ENCODE measurements around the gene RWDD2A.
A peak's percentile ranks its signal among the peaks of the same experiment; 100 is the strongest.

Gene RWDD2A

DNA sequence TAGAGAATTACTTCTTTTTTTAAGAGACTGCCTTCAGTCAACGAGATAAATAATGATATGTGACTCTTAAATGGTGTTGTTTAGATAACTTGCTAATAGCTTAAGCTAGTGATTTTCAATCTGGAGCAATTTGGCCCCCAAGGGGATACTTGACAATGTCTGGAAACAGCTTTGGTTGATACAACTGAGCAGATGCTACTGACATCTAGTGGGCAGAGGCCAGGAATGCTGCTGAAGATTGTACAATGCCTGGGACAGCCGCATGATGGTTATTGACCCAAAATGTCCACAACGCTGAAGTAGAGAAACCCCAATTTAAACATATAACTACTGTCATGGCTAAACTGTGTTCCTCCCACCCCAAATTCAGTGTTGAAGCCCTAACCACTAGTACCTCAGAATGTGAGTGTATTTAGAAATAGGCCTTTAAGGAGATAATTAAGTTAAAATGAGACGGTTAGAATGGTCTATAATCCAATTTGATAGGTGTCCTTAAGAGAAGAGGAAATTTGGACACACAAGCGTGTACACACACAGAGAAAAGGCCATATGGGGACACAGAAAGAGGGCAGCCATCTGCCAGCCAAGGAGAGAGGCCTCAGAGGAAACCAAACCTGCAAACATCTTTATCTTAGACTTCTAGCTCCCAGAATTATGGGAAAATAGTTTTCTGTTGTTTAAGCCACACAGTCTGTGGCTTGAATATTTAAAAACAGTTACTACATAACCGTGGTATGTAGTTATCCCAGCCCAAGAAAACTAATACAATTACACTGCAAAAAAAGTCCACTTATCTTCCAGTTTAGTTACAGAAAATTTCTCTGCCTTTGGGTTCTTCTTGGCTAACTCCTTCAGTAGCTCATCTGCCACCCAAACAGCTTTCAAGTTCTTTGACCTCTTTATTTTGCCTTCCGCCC is 22.2 kb downstream of the RWDD2A start:
- H3K4me2 ChIP-seq (ENCODE audit: low read length) = peak overlapping the region; percentile 39
- H2AFZ ChIP-seq (ENCODE audit: low read depth, low read length) = peak overlapping the region; percentile 86
- TF ChIP-seq CTCF (IDR thresholded peaks at IDR 0.05; ENCODE audit: low read depth, low read length) (peak; percentile 97), EZH2phosphoT487 (IDR thresholded peaks at IDR 0.05; ENCODE audit: low read depth) (no peak)
- peak overlapping the region; percentile 16; the same call in 1 of the 2 replicates for H3K9ac ChIP-seq (ENCODE audit: low read length)
- H3K27me3 ChIP-seq (ENCODE audit: low read depth, low read length) = no peaks in the 10 kb centered on the region
- no peaks in the 10 kb centered on the region for H3K36me3 ChIP-seq (replicated peaks; ENCODE audit: low read depth, low read length)
- H3K9me3 ChIP-seq (ENCODE audit: insufficient read depth, low read length) = no peaks in the 10 kb centered on the region
- no peaks in the 10 kb centered on the region for H3K79me2 ChIP-seq (ENCODE audit: low read length)
- no peak overlapping the region for H3K27ac ChIP-seq (ENCODE audit: low read length)
- peaks cover 4% of the 10 kb centered on the region; the same call in 1 of the 2 replicates for H3K4me1 ChIP-seq (ENCODE audit: low read length)
- no peaks in the 10 kb centered on the region for H4K20me1 ChIP-seq (ENCODE audit: insufficient read depth, low read length)
- H3K4me3 ChIP-seq (ENCODE audit: low read length) = no peak overlapping the region

DNA sequence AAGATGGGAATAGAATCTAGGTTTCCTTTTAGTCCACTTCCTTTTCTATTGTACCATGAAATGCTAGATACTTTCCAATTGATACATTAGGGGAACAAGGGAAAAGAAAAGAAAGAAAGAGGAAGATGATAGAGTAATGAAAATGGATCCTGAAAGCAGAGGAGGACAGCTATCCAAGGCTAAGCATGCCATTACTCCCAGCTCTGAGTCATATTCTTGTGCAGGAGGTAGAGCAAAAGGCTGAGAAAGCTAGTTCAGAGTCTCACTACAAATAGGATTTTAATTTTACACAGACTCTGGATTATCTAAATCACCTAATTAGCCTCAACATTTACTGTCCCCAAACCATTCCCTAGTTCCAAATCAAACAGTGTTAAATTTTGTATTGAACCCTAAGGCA is 23.6 kb downstream of the RWDD2A start:
- Histone ChIP-seq H2AFZ (ENCODE audit: low read depth, low read length) (no peak overlapping the region), H3K4me1 (ENCODE audit: low read length) (peaks cover 4% of the 10 kb centered on the region; the same call in 1 of the 2 replicates), H3K9ac (ENCODE audit: low read length) (no peak overlapping the region), H4K20me1 (ENCODE audit: insufficient read depth, low read length) (no peaks in the 10 kb centered on the region), H3K27ac (ENCODE audit: low read length) (no peak overlapping the region), H3K4me3 (ENCODE audit: low read length) (no peak overlapping the region), H3K36me3 (replicated peaks; ENCODE audit: low read depth, low read length) (no peaks in the 10 kb centered on the region), H3K27me3 (ENCODE audit: low read depth, low read length) (no peaks in the 10 kb centered on the region), H3K79me2 (ENCODE audit: low read length) (no peaks in the 10 kb centered on the region), H3K4me2 (ENCODE audit: low read length) (no peak overlapping the region), H3K9me3 (ENCODE audit: insufficient read depth, low read length) (no peaks in the 10 kb centered on the region)
- TF ChIP-seq EZH2phosphoT487 (IDR thresholded peaks at IDR 0.05; ENCODE audit: low read depth) = no peak
- TF ChIP-seq CTCF (IDR thresholded peaks at IDR 0.05; ENCODE audit: low read depth, low read length) = no peak

DNA sequence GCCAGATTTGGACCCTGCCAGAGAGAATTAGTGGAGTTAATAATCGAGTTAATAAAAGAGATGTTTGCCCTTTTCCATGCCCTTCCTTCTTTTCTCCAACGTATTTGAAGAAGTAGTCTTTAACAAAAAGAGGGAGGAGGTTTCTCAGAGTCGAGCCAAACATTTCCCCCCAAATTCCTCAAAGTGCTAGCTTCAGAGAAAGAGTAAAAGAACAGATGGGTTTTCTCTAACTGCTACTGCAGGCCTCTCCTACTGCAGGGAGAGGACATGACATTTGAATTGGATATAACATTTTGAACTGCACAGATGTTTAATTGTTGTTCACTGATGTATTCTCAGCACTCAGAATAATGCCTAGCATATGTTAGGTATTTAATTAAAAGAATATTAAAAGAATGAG is 25.5 kb downstream of the RWDD2A start:
- Histone ChIP-seq H3K4me3 (ENCODE audit: low read length) (no peak overlapping the region), H4K20me1 (ENCODE audit: insufficient read depth, low read length) (no peaks in the 10 kb centered on the region), H3K79me2 (ENCODE audit: low read length) (no peaks in the 10 kb centered on the region), H2AFZ (ENCODE audit: low read depth, low read length) (peak overlapping the region; percentile 60; the same call in 1 of the 2 replicates), H3K4me2 (ENCODE audit: low read length) (no peak overlapping the region), H3K9ac (ENCODE audit: low read length) (no peak overlapping the region), H3K9me3 (ENCODE audit: insufficient read depth, low read length) (no peaks in the 10 kb centered on the region), H3K36me3 (replicated peaks; ENCODE audit: low read depth, low read length) (no peaks in the 10 kb centered on the region), H3K27me3 (ENCODE audit: low read depth, low read length) (no peaks in the 10 kb centered on the region), H3K4me1 (ENCODE audit: low read length) (peaks cover 4% of the 10 kb centered on the region; the same call in 1 of the 2 replicates), H3K27ac (ENCODE audit: low read length) (no peak overlapping the region)
- TF ChIP-seq CTCF (IDR thresholded peaks at IDR 0.05; ENCODE audit: low read depth, low read length) (no peak), EZH2phosphoT487 (IDR thresholded peaks at IDR 0.05; ENCODE audit: low read depth) (no peak)

DNA sequence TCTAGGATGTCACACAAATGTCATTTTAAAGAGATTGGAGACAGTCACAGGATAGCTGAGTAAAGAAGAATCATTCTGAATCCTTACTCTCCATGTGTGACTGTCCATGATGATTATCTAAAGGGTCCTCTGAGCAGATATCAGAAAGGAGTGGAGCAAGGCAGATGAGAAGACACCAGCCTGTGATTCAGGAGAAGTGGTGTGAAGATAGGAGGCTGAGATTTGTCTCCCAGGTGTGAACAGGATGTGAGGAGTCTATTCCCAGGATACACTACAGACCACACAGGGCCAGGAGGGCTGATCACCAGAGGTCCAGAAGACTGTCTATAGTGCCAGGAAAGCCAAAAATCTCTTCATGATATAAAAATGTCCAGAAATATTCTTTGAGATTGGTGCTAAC is 27.0 kb downstream of the RWDD2A start:
- TF ChIP-seq EZH2phosphoT487 (IDR thresholded peaks at IDR 0.05; ENCODE audit: low read depth) (no peak), CTCF (IDR thresholded peaks at IDR 0.05; ENCODE audit: low read depth, low read length) (no peak)
- Histone ChIP-seq H3K79me2 (ENCODE audit: low read length) (no peaks in the 10 kb centered on the region), H3K27me3 (ENCODE audit: low read depth, low read length) (no peaks in the 10 kb centered on the region), H4K20me1 (ENCODE audit: insufficient read depth, low read length) (no peaks in the 10 kb centered on the region), H3K4me2 (ENCODE audit: low read length) (no peak overlapping the region), H3K9ac (ENCODE audit: low read length) (no peak overlapping the region), H3K9me3 (ENCODE audit: insufficient read depth, low read length) (no peaks in the 10 kb centered on the region), H3K4me3 (ENCODE audit: low read length) (no peak overlapping the region), H3K4me1 (ENCODE audit: low read length) (peaks cover 4% of the 10 kb centered on the region; the same call in 1 of the 2 replicates), H2AFZ (ENCODE audit: low read depth, low read length) (no peak overlapping the region), H3K36me3 (replicated peaks; ENCODE audit: low read depth, low read length) (no peaks in the 10 kb centered on the region), H3K27ac (ENCODE audit: low read length) (no peak overlapping the region)
